K562 (cell line): ENCODE results near the gene NTM. TPM values are rescaled to one million over a fixed set of nuclear protein-coding genes. Genes with fewer than 3 reads are reported as not detected.
A peak's percentile ranks its signal among the peaks of the same experiment; 100 is the strongest.

Experiments
- ATAC-seq: fragments of 200-7000 bp; cut with Tn5 transposase; 3 replicates; pipeline ENCODE4 v1.9.1; 2020; ENCODE audit warnings: moderate library complexity
- BruUV-seq: library from RNA; stranded (reverse); fragments of 400-500 nt; replicated peaks from 2 replicates; lab custom pipeline; 2021; lab: Mats Ljungman, UMichigan
- CTCF ChIA-PET: fragments of 300-600 bp; formaldehyde crosslinking; extraction: SDS; loops from one replicate; lab custom pipeline; 2021; ENCODE audit warnings: low intra/inter-chr PET ratio; lab: Yijun Ruan, JAX
- POLR2A ChIA-PET: fragments of 300-600, 350-650 bp; sonication (Branson Sonifier 250); formaldehyde crosslinking; extraction: SDS; loops from one replicate; lab custom pipeline; 2021; ENCODE audit warnings: antibody characterized with exemption, inconsistent platforms; lab: Yijun Ruan, JAX
- DNase-seq, 4 experiments: peaks; one replicate each; pipeline versions ENCODE4 v3.0.0 to v3.0.0-alpha.2; 2011 to 2018; ENCODE audit warnings: low spot score in 3 of 4, mixed read lengths in 3 of 4; ENCODE audit errors: extremely low read depth in 1 of 4
- FAIRE-seq: peaks from 2 replicates; lab custom pipeline; 2011; peaks lifted over from hg19 to GRCh38; lab: Jason Lieb, UNC
- H2AFZ ChIP-seq: 2 replicates; pipeline ENCODE4 v1.6.0; 2011; ENCODE audit warnings: low read depth, low read length, control low read depth, inconsistent platforms
- H3K27ac ChIP-seq: fragments of 200-600 bp; 3 replicates; pipeline ENCODE4 v1.8.0; 2011; ENCODE audit warnings: low read depth, mild to moderate bottlenecking, control low read depth, inconsistent platforms, low read length, moderate library complexity, mixed read lengths; ENCODE audit errors: extremely low read depth
- H3K27me3 ChIP-seq, 2 experiments: fragments of 300-600 bp in 1 of 2; 2 replicates in 1 of 2; 3 replicates in 1 of 2; pipeline versions ENCODE4 v1.6.0 to v1.8.0; 2011; ENCODE audit warnings: inconsistent platforms in 2 of 2, low read length in 2 of 2, mild to moderate bottlenecking in 1 of 2, mixed read lengths in 1 of 2, moderate library complexity in 1 of 2; ENCODE audit not compliant: control insufficient read depth in 2 of 2, insufficient read depth in 2 of 2
- H3K36me3 ChIP-seq: fragments of 300-600 bp; 3 replicates; pipeline ENCODE4 v1.8.0; 2011; ENCODE audit warnings: mild to moderate bottlenecking, low read length, inconsistent platforms; ENCODE audit not compliant: control insufficient read depth, insufficient read depth
- H3K4me1 ChIP-seq, 2 experiments: fragments of 200-600 bp in 1 of 2; replicated peaks in 1 of 2; 2 replicates in 1 of 2; 3 replicates in 1 of 2; pipeline versions ENCODE4 v1.5.1 to v1.8.0; 2011; ENCODE audit warnings: inconsistent platforms in 2 of 2, low read length in 2 of 2, mild to moderate bottlenecking in 1 of 2, mixed read lengths in 1 of 2, moderate library complexity in 1 of 2; ENCODE audit not compliant: control insufficient read depth in 2 of 2, insufficient read depth in 2 of 2
- H3K4me2 ChIP-seq: 2 replicates; pipeline ENCODE4 v1.6.1; 2011; ENCODE audit warnings: low read length, control low read depth, inconsistent platforms, mixed read lengths; ENCODE audit not compliant: insufficient read depth
- H3K4me3 ChIP-seq: fragments of 200-600 bp; sonication (generic), shearing (Covaris generic); 2 replicates; pipeline ENCODE4 v1.5.1; 2016; ENCODE audit warnings: control low read depth, inconsistent platforms
- H3K79me2 ChIP-seq: fragments of 200-600 bp; 3 replicates; pipeline ENCODE4 v1.8.0; 2011; ENCODE audit warnings: low read length, inconsistent platforms; ENCODE audit not compliant: control insufficient read depth, insufficient read depth
- H3K9ac ChIP-seq, 2 experiments: 2 replicates each; pipeline versions ENCODE4 v1.6.0 to v1.6.1; 2011; ENCODE audit warnings: low read depth in 2 of 2, low read length in 2 of 2, control low read depth in 1 of 2, inconsistent platforms in 1 of 2, mild to moderate bottlenecking in 1 of 2, mixed read lengths in 1 of 2; ENCODE audit not compliant: insufficient read depth in 1 of 2
- H3K9me1 ChIP-seq: one replicate; pipeline ENCODE4 v1.6.0; 2011; ENCODE audit warnings: inconsistent platforms, mild to moderate bottlenecking, low read length, moderate library complexity; ENCODE audit not compliant: control insufficient read depth, insufficient read depth
- H3K9me3 ChIP-seq: replicated peaks from 2 replicates; pipeline ENCODE4 v1.5.1; 2011; ENCODE audit warnings: low read depth, low read length, inconsistent platforms; ENCODE audit not compliant: control insufficient read depth, insufficient read depth
- H4K20me1 ChIP-seq: replicated peaks from 2 replicates; pipeline ENCODE4 v1.6.1; 2011; ENCODE audit warnings: low read length, inconsistent platforms, mixed read lengths; ENCODE audit not compliant: control insufficient read depth, insufficient read depth
- RBM34 ChIP-seq: fragments of 200-400 bp; formaldehyde crosslinking; IDR thresholded peaks from 2 replicates; pipeline ENCODE4 v1.6.1; 2018; ENCODE audit warnings: low read length, borderline replicate concordance; ENCODE audit not compliant: insufficient read depth
- WGBS: fragments of 100-300 bp; shearing (Covaris generic); methylation state at CpG from one replicate; pipeline ENCODE4 v1.1.6; 2016; ENCODE audit warnings: low coverage, mixed read lengths; ENCODE audit not compliant: insufficient coverage; ENCODE audit errors: missing lambda C conversion rate; 5-methylcytosine and 5-hydroxymethylcytosine counted together
- in situ Hi-C: fragments of 300-500 bp; cut with MboI; formaldehyde crosslinking; loops from 4 replicates; pipeline ENCODE4 v1.15.0; 2018; ENCODE audit warnings: inconsistent platforms, mixed read lengths
- intact Hi-C: fragments of 100-400 bp; cut with micrococcal nuclease; formaldehyde crosslinking; loops from 2 replicates; pipeline ENCODE4 v1.14.2; 2022
- polyA plus RNA-seq, 8 experiments: library from polyadenylated mRNA; depleted of rRNA in 4 of 8; stranded (reverse) in 5 of 8; unstranded in 3 of 8; fragments of >200 nt; fragmentation: Nextera tagmentation in 2 of 8; fragmentation: Illumina TruSeq in 1 of 8; extraction: Ambion mirVana in 2 of 8; extraction: Trizol in 1 of 8; gene quantifications; 2 replicates each; pipeline versions ENCODE4 v1.2.1 to v1.2.3, GENCODE V29; 2011 to 2014; ENCODE audit warnings: inconsistent platforms in 1 of 8, missing spikeins in 1 of 8
- total RNA-seq, 7 experiments: library from RNA; depleted of rRNA in 6 of 7; stranded (reverse); fragments of >200 nt in 6 of 7; fragmentation: Illumina TruSeq in 2 of 7; extraction: Trizol in 2 of 7; gene quantifications; 2 replicates each; pipeline versions ENCODE4 v1.2.1 to v1.2.3, GENCODE V29; 2011 to 2021; ENCODE audit warnings: low replicate concordance in 1 of 7
- TF ChIP-seq, protein P1 (sequence below): fragments of 450-650 bp; IDR thresholded peaks from 2 replicates; pipeline ENCODE4 v1.6.1; 2017; ENCODE audit warnings: antibody characterized with exemption, mild to moderate bottlenecking
- TF ChIP-seq, protein P2 (sequence below): fragments of 450-650 bp; formaldehyde crosslinking; IDR thresholded peaks from 2 replicates; pipeline ENCODE4 v1.4.0; 2020; ENCODE audit warnings: mild to moderate bottlenecking, mixed read lengths

The NTM gene
- total and polyA plus RNA-seq, 9 of the 15 experiments (the other 6 are each of a cell fraction or from before 2014, with no cell fraction given) = not detected

DNA sequence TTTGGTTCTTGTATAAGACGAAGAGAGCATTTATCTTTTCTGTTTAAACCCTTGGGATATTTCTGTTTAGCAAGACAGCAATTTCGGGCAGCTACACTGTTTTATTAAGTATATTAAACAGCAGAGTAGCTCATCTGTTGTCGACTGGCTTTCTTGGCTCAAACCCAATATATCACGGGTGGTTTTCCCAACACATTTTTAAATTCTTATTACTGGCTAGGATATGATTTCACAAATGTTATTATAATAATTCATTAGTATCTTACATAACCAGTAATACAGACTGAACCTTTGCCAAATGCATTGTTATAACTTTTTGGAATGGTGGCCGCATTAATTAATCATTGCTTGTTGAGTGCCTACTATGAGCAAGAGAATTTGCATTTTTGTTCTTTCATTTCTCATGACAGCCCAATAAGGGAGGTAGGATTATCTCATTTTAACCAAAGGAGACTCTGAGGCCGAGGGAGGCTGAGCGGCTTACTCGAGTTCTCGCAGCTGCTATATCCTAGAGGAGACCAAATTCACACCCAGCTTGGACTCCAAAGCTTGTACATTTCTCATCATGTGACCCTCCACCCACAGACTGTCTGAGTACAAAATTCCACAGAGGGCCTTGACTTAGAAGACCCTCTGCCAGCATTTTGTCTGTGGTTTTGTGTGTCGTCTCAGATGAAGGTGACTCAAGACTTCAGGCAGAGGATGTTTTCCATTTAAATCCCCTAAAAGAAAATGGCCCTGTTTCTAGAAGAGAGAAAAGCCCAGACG lies 304.9 kb downstream of the NTM start:
- BruUV-seq = no TSS peak
- H3K4me1 ChIP-seq = no peaks in the 10 kb centered on the region
- ATAC-seq (no peak), DNase-seq (no peak), FAIRE-seq (no peak)
- H3K4me3 ChIP-seq = no peak overlapping the region
- under 1% methylated on average over 11 of the region's 11 CpGs for WGBS
- ChIA-PET POLR2A (no interaction called here), CTCF (no interaction called here)
- no peaks in the 10 kb centered on the region; the same call in 1 of the 2 replicates for H4K20me1 ChIP-seq
- H3K27ac ChIP-seq = no peak overlapping the region
- H3K9me3 ChIP-seq = no peaks in the 10 kb centered on the region
- TF ChIP-seq RBM34 = no peak
- TF ChIP-seq, protein P1, sequence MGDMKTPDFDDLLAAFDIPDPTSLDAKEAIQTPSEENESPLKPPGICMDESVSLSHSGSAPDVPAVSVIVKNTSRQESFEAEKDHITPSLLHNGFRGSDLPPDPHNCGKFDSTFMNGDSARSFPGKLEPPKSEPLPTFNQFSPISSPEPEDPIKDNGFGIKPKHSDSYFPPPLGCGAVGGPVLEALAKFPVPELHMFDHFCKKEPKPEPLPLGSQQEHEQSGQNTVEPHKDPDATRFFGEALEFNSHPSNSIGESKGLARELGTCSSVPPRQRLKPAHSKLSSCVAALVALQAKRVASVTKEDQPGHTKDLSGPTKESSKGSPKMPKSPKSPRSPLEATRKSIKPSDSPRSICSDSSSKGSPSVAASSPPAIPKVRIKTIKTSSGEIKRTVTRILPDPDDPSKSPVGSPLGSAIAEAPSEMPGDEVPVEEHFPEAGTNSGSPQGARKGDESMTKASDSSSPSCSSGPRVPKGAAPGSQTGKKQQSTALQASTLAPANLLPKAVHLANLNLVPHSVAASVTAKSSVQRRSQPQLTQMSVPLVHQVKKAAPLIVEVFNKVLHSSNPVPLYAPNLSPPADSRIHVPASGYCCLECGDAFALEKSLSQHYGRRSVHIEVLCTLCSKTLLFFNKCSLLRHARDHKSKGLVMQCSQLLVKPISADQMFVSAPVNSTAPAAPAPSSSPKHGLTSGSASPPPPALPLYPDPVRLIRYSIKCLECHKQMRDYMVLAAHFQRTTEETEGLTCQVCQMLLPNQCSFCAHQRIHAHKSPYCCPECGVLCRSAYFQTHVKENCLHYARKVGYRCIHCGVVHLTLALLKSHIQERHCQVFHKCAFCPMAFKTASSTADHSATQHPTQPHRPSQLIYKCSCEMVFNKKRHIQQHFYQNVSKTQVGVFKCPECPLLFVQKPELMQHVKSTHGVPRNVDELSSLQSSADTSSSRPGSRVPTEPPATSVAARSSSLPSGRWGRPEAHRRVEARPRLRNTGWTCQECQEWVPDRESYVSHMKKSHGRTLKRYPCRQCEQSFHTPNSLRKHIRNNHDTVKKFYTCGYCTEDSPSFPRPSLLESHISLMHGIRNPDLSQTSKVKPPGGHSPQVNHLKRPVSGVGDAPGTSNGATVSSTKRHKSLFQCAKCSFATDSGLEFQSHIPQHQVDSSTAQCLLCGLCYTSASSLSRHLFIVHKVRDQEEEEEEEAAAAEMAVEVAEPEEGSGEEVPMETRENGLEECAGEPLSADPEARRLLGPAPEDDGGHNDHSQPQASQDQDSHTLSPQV = no peak
- TF ChIP-seq, protein P2, sequence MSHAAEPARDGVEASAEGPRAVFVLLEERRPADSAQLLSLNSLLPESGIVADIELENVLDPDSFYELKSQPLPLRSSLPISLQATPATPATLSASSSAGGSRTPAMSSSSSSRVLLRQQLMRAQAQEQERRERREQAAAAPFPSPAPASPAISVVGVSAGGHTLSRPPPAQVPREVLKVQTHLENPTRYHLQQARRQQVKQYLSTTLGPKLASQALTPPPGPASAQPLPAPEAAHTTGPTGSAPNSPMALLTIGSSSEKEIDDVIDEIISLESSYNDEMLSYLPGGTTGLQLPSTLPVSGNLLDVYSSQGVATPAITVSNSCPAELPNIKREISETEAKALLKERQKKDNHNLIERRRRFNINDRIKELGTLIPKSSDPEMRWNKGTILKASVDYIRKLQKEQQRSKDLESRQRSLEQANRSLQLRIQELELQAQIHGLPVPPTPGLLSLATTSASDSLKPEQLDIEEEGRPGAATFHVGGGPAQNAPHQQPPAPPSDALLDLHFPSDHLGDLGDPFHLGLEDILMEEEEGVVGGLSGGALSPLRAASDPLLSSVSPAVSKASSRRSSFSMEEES (CRISPR knock-in tag) = peak; percentile 22; the same call in 1 of the 2 replicates
- no peaks in the 10 kb centered on the region for H3K36me3 ChIP-seq
- in situ Hi-C loops (no loop called here), intact Hi-C loops (loop anchor here (2.0 kb wide), 1 partner anchor 99 kb away; no protein-coding TSS in a partner anchor)
- H2AFZ ChIP-seq = no peak overlapping the region
- no peaks in the 10 kb centered on the region for H3K9me1 ChIP-seq
- no peaks in the 10 kb centered on the region for H3K79me2 ChIP-seq
- H3K27me3 ChIP-seq = no peaks in the 10 kb centered on the region
- no peak overlapping the region for H3K4me2 ChIP-seq
- H3K9ac ChIP-seq = no peak overlapping the region
